SHP77 (cell line): ENCODE results near the gene GRB14.
A peak's percentile ranks its signal among the peaks of the same experiment; 100 is the strongest.

Source experiments
- DNase-seq, 2 experiments: peaks; one replicate each; lab custom pipeline; 2025; lab: John Stamatoyannopoulos, UW

Gene GRB14

DNA sequence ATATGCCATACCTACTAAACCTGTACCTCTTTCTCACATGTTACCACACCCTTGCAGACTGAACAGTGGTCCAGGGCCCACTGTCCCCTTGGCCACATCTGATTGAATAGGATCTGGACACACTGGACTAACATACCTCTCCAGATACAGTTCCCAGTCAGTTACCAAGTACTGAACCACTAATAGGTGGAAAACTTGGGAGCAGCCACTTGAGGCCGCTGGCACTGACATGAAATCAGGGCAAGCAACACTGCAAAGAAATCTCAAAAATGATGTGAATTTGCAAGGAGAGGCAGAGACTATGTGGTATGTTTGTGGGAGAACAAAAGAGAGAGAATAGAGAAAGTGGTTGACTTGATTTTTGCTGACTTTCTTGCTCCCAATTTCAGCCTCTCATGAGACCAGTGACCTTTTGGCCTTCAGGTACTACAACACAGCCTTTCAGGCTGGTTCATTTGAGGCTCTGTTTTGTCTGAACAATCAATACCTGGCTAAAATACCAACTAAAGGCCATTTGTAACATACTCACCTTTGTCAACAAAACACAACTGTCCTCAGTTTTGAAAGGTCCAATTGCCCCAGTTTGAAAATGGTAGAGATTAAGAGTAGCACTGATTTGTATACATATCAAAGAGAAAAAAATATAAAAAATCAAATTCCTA lies 7.8 kb downstream of the GRB14 start:
- no peak for DNase-seq

DNA sequence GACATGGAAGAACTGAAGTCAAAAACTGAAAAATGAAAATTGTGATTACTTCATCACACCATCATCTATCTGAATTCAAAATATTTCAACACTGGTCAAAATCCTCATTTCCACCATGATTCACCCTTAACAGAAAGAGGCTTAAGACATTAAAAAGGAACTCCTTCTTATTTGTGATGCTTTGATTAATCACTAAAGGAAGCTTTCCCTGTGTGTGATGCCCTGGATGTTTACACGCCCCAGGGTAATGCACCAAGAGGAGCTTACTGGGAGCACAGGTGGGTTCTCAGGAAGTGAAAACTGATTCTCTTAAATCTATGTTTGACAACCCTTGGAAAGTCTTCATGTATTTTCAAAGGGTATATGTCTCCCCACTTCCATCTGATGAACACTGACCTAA lies 11.5 kb downstream of the GRB14 start:
- no peak for DNase-seq

DNA sequence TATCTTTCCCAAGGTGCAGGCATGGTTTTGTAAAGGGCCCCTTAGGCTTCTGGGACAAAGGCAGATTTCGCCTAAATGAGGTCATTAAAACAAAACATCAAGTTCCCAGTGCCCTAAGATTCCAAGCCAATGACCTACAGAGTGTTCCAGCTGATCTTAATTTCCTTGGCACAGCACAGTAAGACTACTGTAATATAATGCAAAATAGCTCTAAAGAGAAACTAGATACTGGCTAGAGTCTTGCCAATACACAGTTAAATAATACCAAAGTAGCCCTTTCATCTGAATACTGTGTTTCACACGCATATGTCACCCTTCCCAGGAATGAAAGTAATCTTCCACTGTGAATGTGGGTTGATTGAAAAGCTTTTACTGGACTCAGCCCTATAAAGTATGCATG lies 14.7 kb downstream of the GRB14 start:
- DNase-seq = no peak

DNA sequence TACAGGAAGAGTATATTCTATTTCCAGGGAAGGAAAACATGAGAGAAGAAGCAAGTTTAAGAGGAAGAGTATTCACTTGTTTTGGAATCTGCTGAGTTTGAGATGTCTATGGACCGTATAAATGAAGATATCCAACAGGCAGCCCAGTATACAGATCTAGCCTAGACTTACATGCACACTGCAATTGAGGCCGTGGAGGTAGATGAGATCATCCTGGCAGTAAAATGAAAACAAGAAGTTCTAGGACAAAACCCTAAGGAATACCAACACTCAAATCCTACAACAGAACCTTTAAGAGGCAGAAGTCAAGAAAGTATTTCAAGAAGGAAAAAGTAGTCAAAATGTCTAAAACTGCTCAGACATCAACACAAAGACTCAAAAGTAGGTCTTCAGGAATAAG lies 16.0 kb downstream of the GRB14 start:
- DNase-seq = no peak

DNA sequence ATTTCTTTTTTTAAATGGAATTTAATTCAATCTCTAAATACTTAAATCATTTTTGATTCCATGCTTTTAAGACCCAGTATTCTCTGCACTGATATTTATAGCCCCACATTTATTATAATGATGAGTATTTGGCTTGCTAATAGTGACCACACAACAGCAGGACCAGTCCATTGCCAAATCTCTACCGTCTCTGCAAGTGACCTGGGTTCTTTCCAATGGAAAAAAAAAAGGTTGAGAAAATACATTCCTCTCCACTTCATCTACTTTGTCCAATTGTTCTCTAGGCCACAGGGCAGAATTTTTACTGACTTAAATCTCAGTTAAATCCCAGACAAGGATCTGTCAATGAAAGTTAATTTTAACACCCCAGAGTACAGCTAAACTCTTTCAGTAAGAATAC lies 20.5 kb downstream of the GRB14 start:
- DNase-seq = no peak

DNA sequence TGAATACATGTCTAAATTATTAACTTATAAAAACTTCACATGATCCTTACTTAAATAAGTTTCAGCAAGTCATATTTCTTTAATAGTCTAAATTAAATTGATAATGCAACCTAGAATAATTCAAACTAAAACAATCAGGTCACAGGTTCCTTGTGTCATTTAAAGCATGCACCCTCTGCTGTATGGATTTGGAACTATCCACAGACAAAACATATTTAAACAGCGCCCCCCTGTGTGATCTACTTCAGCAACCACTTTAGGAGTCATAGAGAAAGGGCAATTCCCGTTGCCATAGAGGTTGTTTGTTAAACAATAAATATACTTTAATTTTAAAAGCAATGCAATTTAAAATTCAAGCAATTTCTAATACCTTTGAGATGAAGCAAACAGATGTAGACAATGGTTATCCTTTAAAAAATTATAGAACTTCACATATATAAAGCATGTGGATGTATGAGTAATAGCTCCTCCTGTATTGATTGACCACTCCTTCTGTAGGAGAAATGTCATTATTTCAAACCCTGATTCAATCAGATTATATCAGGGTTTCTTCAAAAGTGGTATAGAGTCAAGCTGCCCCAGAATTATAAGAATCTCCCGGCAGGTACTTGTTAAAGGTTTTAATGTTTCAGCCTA lies 21.2 kb downstream of the GRB14 start:
- DNase-seq = peak; percentile 34 to 48

DNA sequence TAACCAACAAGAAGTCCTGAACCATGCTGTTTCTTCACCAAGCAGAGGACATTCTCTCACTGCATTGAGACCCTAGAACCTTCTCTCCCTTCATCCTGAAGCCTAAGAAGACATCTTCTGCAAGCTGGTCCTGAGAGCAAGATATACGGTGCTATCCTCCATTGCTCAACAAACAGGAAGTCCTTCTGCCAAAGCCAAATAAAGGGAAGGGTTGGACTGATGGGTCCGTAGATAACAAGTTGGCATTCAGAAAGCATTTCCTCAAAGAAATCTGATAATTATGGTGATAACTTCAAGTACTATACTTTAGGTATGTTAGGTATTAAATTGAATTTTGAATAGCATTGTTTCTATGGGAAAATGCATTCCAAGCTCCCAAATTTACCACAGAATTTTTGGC lies 23.3 kb downstream of the GRB14 start:
- DNase-seq = no peak

DNA sequence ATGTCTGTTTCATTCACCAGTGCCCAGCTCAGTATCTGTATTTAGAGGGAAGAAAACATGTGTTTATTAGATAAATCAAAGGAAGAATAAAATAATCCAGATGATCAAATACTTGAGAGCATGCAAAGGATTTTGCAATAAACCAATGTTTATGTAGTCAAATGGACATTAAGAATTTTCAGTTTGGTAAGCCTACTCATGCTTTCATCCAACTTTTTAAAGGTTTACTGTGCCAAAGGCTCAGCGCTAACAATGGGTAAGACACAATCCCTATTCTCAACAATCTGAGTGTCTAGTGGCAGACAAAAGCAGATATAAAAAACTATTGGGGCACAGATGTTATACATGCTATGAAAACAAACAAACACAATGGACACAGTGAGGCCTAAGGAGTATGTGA lies 26.3 kb downstream of the GRB14 start:
- no peak for DNase-seq

DNA sequence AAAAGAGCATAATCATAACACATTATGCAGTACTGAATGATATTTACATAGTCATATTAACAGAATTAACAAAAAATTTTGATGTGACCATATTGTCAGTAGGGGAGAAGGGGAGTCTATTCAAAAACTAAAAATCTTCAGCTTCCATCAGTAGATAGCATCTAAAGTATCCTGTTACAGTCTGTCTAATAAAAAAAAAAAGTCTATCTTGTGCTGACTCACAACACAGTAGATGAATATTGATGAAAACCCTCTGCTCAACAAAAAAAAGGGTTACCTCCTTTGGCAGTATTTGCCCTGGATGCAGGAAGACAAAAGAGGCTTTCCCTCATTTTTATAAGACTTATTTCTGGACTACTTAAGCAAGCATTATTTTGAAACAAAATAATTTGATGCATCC lies 27.3 kb downstream of the GRB14 start:
- DNase-seq = no peak

DNA sequence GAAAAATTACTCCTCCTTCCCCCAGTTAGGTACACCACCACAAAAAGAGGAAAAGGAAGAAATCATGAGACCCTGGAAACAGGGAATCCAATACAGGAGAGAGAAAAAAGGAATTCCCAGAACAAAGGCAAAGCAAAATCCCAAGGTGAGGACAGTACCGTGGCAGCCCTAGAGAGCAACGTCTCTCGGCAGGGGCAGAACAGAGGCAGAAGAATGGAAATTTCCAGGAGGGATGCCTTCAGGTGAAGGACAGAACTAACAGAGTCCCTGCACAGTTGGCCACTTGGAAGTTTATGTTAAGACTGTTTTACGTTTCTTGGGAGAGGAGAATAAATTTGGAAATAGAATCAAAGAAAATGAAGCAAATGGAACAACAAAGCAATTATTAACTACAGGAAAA lies 27.7 kb downstream of the GRB14 start:
- no peak for DNase-seq

DNA sequence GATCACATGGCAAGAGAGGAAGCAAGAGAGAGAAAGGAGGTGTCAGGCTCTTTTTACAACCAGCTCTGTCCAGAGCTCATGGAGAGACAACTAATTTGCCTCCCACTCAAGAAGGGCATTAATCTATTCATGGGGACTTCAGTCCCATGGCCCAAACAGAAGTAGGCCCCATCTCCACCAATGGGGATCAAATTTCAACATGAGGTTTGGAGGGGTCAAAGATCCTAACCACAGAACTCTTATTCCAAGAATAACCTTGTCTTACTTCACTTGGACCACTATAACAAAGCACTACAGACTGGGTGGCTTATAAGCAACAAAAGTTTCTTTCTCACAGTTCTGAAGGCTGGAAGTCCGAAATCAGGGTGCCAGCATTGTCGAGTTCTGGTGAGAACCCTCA lies 31.8 kb downstream of the GRB14 start:
- no peak for DNase-seq

DNA sequence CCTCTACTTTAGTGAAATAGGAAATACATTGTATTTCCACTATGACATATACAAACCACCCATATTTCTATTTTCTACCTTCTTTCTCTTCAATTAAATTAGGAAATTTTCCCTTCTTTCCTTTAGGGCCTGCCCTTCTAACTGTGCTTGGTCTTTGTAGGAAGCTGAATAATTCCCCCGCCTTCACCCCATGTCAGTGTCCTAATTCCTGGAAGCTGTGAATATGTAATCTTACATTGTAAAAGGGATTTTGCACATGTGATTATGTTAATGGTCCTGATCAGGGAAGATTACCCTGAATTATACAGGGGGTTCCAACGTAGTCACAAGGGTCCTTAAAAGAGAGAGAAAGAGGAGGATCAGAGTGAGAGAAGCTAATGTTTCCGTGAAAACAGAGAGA lies 40.2 kb downstream of the GRB14 start:
- no peak for DNase-seq

DNA sequence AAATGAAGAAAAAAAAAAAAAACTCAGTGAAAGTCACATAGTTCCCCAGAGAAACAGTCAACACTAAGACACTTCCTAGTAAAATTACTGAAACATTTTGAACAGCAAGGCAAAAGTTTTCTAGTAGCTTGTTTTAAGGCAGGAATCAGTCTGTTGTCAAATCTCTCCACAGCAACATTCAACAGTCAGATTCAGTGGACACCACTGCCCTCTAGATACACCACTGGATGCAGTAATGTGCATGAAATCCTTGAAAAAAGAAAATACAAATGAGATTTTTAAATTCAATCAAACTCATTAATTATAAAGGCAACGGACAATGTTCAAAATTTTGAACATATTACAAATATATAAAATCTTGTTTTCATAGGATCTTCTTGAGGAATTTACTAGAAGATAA lies 46.4 kb downstream of the GRB14 start:
- DNase-seq = no peak

DNA sequence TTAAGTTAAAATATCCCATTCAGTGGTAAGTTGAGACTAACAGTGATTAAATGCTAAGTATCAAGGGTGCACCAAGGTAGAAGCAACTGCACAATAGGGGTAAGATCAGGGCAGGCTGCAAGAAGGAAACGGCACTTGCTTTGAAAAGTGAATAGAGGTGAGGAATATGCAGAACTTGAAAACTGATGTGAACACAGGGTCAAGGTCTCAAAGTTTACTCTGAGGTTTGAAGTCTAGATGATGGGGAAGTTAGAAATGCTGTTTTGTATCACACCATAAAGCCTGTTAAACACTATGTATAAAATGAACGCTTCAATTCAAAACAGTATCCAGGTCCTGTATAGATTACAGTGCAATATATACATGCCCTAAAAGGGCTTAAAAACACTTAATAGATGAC lies 50.8 kb downstream of the GRB14 start:
- DNase-seq = no peak

DNA sequence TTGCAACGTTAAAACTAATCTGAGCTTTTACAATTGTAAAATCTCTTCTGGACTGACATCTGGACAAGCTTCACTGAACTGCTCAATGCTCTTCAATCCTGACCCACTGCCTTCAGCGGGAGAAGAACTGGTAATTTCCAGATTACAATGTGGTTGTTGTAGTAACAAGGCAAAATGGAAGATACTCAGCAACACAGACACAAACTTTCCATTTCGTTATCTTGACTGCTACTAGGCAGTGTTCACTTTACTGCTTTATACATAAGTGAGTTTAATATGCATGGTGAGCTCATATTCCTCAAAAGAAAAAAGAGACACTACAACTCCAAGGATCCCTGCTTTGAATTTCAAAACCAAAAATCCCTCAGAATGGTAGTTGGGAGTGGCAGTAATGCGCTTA lies 51.9 kb downstream of the GRB14 start:
- DNase-seq = no peak

DNA sequence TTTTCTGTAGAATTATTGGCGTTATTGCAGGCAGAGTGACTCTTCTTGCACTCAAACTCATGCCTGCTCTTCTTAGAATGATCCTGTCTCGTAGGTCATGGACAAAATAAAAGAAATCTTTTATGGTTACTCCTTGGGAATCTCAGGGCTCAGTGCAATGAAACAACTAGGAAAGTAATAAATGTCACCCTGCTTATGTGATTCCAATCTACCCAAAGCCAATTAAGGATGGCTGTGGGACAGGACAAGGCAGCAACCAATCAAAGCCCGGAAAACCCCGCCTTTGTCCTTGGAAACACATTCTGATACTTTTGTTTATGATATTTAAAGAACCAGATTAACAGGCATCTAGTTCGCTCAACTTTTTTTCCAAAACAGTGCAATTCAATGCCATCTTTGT lies 53.0 kb downstream of the GRB14 start:
- DNase-seq = no peak

DNA sequence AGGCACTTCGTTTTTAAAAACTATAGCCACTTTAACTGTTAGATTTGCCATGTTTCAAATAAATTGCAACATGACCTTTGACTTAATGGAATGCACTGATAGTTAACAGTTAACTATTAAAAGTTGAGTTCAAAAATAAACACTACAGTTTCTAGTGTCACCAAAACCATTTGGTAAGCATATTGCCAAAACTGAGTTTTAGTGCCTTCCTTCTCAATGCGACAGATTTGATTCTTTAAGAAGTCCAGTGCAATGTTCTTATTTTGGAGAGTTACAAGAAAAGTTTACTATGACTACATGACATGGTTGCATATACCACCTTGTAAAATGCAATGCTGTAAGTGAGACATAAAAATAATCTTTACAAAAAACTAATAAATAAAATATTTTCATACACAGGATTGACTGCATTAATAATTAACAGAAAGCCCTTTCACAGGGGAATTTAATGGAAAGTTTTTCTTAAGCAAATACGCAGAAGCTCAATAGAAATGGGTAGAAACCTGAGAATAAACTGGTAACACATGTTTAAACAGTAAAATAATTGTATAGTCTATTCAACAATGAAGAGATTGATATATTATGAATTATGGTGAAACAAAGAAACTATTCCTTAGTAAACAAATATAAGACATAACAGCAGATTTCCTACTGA lies 53.8 kb downstream of the GRB14 start:
- no peak for DNase-seq

DNA sequence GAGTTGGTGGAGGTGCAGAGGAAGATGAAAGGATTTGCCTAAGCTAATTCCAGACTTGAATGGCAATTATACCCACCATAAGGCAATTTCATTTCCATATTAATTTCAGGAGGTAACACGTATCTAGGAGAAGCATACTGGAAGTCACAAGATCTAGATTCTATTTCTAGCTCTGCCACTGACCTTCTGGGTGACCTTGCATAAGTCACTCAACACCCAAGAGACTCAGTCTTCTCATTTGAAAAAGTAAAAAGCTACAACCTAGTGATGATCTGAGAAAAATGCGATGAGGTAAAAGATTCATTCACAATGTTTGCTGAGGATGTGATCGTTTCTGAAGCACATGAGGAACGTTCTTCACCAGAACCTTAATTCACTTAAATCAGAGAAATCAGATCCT lies 55.9 kb downstream of the GRB14 start:
- DNase-seq = no peak

DNA sequence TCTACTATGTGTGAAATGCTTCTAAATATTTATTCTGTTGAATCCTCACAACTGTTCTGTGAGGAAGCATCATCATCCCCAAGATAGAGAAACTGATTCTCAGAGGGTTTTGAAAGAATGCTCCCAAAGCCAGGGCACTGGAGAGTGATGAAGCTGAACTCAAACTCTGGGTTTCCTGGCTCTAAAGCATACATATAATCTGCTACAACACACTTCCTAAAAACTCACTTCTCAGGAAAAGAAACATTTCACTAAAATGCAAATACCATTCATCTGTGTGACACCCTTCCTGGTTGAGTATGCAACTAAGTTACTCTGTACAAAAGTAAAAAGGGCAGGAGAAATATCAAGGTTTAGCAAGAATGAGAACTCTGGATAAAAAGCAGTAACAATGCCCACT lies 58.6 kb downstream of the GRB14 start:
- no peak for DNase-seq

DNA sequence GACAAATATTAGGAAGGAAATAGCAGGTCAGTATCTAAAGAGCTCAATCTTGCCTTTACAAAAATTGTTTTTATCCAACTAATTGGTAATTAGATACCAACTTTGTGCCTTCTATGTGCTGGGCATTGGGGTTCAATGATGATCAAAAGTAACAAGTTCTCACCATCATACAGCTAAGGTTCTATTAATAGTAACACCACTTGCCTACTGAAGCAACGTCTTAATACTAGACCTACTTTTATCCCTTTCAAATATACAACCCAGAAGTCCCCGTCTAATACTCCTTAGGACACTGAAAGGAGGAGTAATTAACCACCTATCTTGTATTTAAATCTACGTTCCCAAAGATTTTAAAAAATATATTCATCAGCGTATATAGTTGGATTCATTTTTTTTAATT lies 59.3 kb downstream of the GRB14 start:
- no peak for DNase-seq

DNA sequence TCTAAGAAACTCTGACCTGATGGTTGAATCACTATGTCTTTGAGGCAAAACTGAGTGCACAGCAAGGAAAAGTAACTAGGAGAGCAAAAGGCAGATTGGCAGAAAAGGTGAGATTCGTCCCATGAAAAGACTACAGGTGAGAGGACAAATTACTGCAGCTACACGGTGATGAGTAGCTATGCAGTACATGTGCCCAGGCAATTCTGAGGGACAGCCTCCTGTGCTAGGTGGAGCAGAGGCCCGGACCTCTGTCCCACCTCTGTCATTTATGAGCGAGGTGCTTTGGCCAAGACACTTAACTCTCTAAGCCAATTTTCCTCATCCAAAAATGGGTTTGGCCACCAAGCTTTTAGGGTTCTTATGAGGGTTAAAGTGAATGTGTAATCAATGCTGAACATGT lies 59.9 kb downstream of the GRB14 start:
- no peak for DNase-seq

DNA sequence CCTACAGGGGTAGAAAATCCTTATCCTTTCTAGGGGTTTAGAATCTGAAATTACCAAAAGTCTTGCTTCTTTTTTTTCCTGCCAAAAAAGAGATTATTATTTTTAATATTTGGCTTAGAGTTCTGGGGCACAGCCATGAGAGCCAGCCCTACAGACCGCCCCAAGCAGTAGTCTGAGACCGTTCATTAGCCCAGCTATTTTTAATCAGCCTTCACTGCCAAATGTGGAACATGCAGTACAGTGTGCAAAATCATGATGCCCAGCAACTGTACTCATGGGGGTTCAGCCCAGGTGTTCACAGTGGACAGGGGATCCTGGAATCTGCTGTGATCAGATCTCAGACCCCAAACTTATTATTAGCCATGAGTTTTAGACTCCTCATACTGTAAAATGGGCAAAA lies 60.4 kb downstream of the GRB14 start:
- no peak for DNase-seq

DNA sequence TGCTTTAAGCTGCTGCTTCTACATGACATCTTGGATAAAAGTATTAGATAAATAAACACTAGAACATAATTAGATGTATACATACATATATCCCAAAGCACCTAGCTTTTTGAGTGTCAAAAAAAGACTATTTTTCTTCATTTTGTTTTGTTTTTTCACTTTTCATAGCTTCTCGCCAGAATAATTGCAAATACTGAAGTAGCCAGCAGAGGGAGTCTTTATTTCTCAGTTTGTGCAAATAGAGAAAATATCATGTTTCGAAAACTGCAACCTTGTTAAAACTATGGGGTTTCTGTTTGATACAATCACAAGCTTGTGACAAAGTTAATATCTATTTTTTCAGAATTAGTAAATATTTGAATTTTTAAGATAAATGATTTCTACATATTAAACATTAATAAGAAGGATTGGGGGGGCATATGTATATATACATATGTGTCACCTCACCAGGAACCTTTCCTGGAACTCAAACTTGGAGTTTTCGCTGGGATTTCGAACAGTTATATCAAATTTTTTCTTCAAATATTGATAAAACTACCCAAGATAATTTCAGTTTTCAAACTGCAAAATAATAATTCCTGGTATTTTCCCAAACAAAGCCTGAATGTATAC lies 61.0 kb downstream of the GRB14 start:
- no peak for DNase-seq
